ENCODE measurements around the gene MUC5B. TPM values are rescaled to one million over a fixed set of nuclear protein-coding genes. Genes with fewer than 3 reads are reported as not detected.

Gene MUC5B
- total RNA-seq, 1 donor from 2014 or later: not detected

- TF ChIP-seq CTCF (IDR thresholded peaks at IDR 0.05; ENCODE audit: partially characterized antibody, unreplicated experiment): no peak
- DNase-seq: peak; percentile 7
- no peaks in the 10 kb centered on the region for H3K36me3 Mint-ChIP-seq (ENCODE audit: unreplicated experiment)
- peaks cover 3% of the 10 kb centered on the region for H3K27me3 Mint-ChIP-seq (ENCODE audit: unreplicated experiment)
- H3K9me3 Mint-ChIP-seq (ENCODE audit: unreplicated experiment): no peaks in the 10 kb centered on the region
- no peak overlapping the region for H3K4me3 Mint-ChIP-seq (ENCODE audit: unreplicated experiment)
- H3K4me1 Mint-ChIP-seq (ENCODE audit: low read depth, unreplicated experiment): peaks cover 5% of the 10 kb centered on the region
- H3K27ac Mint-ChIP-seq (ENCODE audit: unreplicated experiment): no peak overlapping the region
These were observed 67.5 kb downstream of the MUC5B start for GRCh38 chr11:1290052-1291040.

DNA sequence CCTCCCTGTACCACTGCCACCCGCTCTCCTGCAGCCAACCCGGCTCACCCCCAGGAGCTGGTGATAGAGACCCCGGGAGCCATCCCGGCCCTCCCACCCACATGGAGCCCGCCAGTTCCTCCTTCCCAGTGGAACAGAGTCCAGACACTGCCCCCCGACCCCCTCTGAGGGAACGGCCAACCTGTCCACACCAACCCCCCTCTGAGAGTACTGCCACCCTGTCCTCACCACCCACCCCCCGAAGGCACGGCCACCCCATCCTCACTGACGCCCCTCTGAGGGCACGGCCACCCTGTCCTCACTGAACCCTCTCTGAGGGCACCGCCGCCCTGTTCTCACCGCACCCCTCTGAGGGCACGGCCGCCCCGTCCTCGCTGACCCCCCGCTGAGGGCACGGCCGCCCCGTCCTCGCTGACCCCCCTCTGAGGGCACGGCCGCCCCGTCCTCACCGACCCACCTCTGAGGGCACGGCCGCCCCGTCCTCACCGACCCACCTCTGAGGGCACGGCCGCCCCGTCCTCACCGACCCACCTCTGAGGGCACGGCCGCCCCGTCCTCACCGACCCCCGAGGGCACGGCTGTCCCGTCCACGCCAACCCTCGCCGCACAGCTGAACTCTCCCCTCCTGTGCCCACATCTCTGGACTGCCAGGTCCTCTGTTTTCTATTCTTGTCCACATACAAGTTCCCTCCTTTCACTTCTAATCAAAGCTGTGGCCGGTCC is 68.6 kb downstream of the MUC5B start:
- DNase-seq: peak; percentile 10
- no peaks in the 10 kb centered on the region for H3K36me3 Mint-ChIP-seq (ENCODE audit: unreplicated experiment)
- H3K27ac Mint-ChIP-seq (ENCODE audit: unreplicated experiment): peak overlapping the region; percentile 40
- H3K4me3 Mint-ChIP-seq (ENCODE audit: unreplicated experiment): no peak overlapping the region
- H3K27me3 Mint-ChIP-seq (ENCODE audit: unreplicated experiment): peaks cover 6% of the 10 kb centered on the region
- no peaks in the 10 kb centered on the region for H3K9me3 Mint-ChIP-seq (ENCODE audit: unreplicated experiment)
- H3K4me1 Mint-ChIP-seq (ENCODE audit: low read depth, unreplicated experiment): peaks cover 5% of the 10 kb centered on the region
- no peak for TF ChIP-seq CTCF (IDR thresholded peaks at IDR 0.05; ENCODE audit: partially characterized antibody, unreplicated experiment)

DNA sequence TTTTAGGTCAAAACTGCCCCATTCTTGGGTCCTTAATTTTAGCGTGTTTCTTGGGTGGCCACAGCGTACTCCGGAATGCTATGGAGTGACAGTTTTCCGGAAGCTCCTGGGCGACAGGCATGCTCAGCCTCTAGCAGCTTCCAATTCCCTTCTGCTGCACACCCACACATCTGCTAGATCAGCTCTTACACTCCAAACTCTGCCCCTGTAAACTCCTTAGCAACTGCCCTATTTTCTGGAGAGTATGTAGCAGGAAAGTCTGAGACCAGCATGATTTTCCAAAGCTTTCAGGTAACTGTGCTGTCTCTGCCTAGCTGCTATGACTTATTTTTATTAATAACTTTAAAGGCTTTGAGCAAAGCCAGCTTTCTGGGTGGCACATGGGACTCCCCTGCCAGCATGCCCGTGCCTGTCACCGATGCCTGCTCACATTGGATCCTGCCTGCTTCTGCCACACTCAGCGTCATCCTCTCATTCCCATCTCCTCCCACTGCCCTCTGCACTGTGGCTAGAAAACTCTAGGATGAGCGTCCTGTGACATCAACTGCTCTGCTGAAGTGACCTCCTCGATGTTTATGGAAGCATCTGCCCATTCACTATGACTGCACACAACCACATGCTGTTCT is 69.3 kb downstream of the MUC5B start:
- no peaks in the 10 kb centered on the region for H3K9me3 Mint-ChIP-seq (ENCODE audit: unreplicated experiment)
- no peak overlapping the region for H3K4me3 Mint-ChIP-seq (ENCODE audit: unreplicated experiment)
- peaks cover 4% of the 10 kb centered on the region for H3K27me3 Mint-ChIP-seq (ENCODE audit: unreplicated experiment)
- H3K4me1 Mint-ChIP-seq (ENCODE audit: low read depth, unreplicated experiment): peaks cover 5% of the 10 kb centered on the region
- peak overlapping the region; percentile 40 for H3K27ac Mint-ChIP-seq (ENCODE audit: unreplicated experiment)
- no peaks in the 10 kb centered on the region for H3K36me3 Mint-ChIP-seq (ENCODE audit: unreplicated experiment)
- DNase-seq: no peak
- no peak for TF ChIP-seq CTCF (IDR thresholded peaks at IDR 0.05; ENCODE audit: partially characterized antibody, unreplicated experiment)

DNA sequence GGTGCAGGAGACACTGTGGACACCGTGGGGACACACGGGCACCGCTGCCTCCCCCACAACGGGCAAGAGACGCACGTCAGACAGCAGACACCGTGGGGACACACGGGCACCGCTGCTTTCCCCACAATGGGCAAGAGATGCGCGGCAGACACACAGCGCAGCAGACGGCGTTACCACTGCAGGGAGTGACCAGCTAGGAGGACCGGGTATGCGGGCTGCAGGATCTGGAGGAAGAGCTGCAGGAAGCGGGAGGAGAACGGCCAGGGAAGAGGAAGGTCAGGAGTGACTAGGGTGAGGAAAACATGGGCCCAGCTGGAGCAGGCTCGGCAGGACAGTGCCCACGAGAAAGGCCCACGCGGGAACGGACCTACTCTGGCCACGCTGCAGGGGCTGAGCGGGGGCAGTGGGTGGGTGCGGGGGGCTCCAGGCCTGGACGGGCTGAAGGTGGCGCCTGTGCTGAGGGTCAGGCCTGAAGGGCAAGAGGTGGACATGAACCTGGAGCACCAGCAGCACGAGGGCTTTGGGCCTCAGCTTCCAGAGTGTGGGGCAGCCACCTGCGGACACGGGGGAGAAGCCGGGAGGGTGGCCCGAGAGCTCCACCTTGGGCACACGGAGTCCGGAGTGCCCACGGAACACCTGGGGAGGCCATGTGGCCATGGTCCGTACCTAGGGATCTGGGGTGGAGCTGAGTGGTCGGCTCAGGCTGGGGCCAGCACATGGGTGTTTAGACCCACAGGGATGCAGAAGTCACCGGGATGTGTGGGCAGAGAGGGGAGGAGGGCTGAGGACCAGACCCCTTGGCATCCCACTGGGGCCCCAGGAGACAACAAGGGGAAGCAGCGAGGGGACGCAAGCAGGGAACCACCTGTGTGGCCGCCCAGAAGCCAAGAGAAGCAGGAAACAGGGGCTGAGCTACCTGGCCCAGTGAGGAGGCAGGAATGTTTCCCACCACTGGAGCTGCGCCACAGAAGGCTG is 70.1 kb downstream of the MUC5B start:
- peaks cover 4% of the 10 kb centered on the region for H3K27me3 Mint-ChIP-seq (ENCODE audit: unreplicated experiment)
- H3K4me3 Mint-ChIP-seq (ENCODE audit: unreplicated experiment): no peak overlapping the region
- no peaks in the 10 kb centered on the region for H3K36me3 Mint-ChIP-seq (ENCODE audit: unreplicated experiment)
- no peaks in the 10 kb centered on the region for H3K9me3 Mint-ChIP-seq (ENCODE audit: unreplicated experiment)
- no peak overlapping the region for H3K27ac Mint-ChIP-seq (ENCODE audit: unreplicated experiment)
- peaks cover 5% of the 10 kb centered on the region for H3K4me1 Mint-ChIP-seq (ENCODE audit: low read depth, unreplicated experiment)
- TF ChIP-seq CTCF (IDR thresholded peaks at IDR 0.05; ENCODE audit: partially characterized antibody, unreplicated experiment): no peak
- no peak for DNase-seq
